SK-N-SH treated with all-trans-retinoic acid at 6 μM for 48 hours (cell line): ENCODE measurements around the gene PTPRN2.
"Not testable (repeated sequence)": the region's sequence is repeated elsewhere in the genome, so short reads cannot be mapped to it uniquely, and the experiment has no call there.

Source experiments
- ATAC-seq: fragments of 200-7000 bp; cut with Tn5 transposase; 3 replicates; pipeline ENCODE4 v1.9.1; 2020; ENCODE audit warnings: mild to moderate bottlenecking, moderate library complexity
- ARNTL ChIP-seq: fragments of 450-650 bp; formaldehyde crosslinking; IDR thresholded peaks from 2 replicates; pipeline ENCODE4 v1.5.0; 2020; ENCODE audit warnings: low read depth, mild to moderate bottlenecking, moderate library complexity, borderline replicate concordance
- BACH2 ChIP-seq: fragments of 250-450 bp; sonication (Bioruptor Pico); IDR thresholded peaks from 2 replicates; pipeline ENCODE4 v1.9.0; 2021; ENCODE audit warnings: mild to moderate bottlenecking, borderline replicate concordance
- CSDC2 ChIP-seq: fragments of 250-450 bp; sonication (Bioruptor Pico); IDR thresholded peaks from 2 replicates; pipeline ENCODE4 v1.5.0; 2020; ENCODE audit warnings: mild to moderate bottlenecking, moderate library complexity
- CSRNP3 ChIP-seq: fragments of 250-450 bp; sonication (Bioruptor Pico); IDR thresholded peaks from 2 replicates; pipeline ENCODE4 v1.5.1; 2021; ENCODE audit warnings: mild to moderate bottlenecking, moderate library complexity
- ESRRG ChIP-seq: fragments of 250-450 bp; sonication (Bioruptor Pico); IDR thresholded peaks from 2 replicates; pipeline ENCODE4 v1.6.1; 2021; ENCODE audit warnings: mild to moderate bottlenecking
- GLIS3 ChIP-seq: fragments of 250-450 bp; sonication (Bioruptor Pico); IDR thresholded peaks from 2 replicates; pipeline ENCODE4 v1.5.0; 2020; ENCODE audit warnings: mild to moderate bottlenecking, moderate library complexity
- ISL1 ChIP-seq: fragments of 250-450 bp; sonication (Bioruptor Pico); IDR thresholded peaks from 2 replicates; pipeline ENCODE4 v2.1.2; 2022; ENCODE audit warnings: mild to moderate bottlenecking, moderate library complexity
- OSR1 ChIP-seq: fragments of 250-450 bp; sonication (Bioruptor Pico); IDR thresholded peaks from 2 replicates; pipeline ENCODE4 v1.8.0; 2022; ENCODE audit warnings: moderate library complexity, mild to moderate bottlenecking, inconsistent platforms
- POU6F1 ChIP-seq: fragments of 250-450 bp; sonication (Bioruptor Pico); IDR thresholded peaks from 2 replicates; pipeline ENCODE4 v1.8.0; 2021; ENCODE audit warnings: low read depth, mild to moderate bottlenecking, moderate library complexity, borderline replicate concordance
- PPARA ChIP-seq: fragments of 250-450 bp; sonication (Bioruptor Pico); IDR thresholded peaks from 2 replicates; pipeline ENCODE4 v1.5.0; 2020; ENCODE audit warnings: mild to moderate bottlenecking, borderline replicate concordance
- RARB ChIP-seq: fragments of 250-450 bp; sonication (Bioruptor Pico); IDR thresholded peaks from 2 replicates; pipeline ENCODE4 v1.8.0; 2021; ENCODE audit warnings: mild to moderate bottlenecking, moderate library complexity
- SNAI2 ChIP-seq: fragments of 250-450 bp; sonication (Bioruptor Pico); IDR thresholded peaks from 2 replicates; pipeline ENCODE4 v1.5.0; 2020; ENCODE audit warnings: mild to moderate bottlenecking, moderate library complexity
- TCF4 ChIP-seq: fragments of 250-450 bp; sonication (Bioruptor Pico); IDR thresholded peaks from 2 replicates; pipeline ENCODE4 v1.8.0; 2021; ENCODE audit warnings: mild to moderate bottlenecking, moderate library complexity, borderline replicate concordance
- TOX ChIP-seq: fragments of 250-450 bp; sonication (Bioruptor Pico); IDR thresholded peaks from 2 replicates; pipeline ENCODE4 v1.8.0; 2021; ENCODE audit warnings: mild to moderate bottlenecking, moderate library complexity, borderline replicate concordance
- TSHZ2 ChIP-seq: fragments of 250-450 bp; sonication (Bioruptor Pico); IDR thresholded peaks from 2 replicates; pipeline ENCODE4 v1.5.0; 2020; ENCODE audit warnings: mild to moderate bottlenecking, moderate library complexity
- ZC3H10 ChIP-seq: fragments of 250-450 bp; sonication (Bioruptor Pico); IDR thresholded peaks from 2 replicates; pipeline ENCODE4 v1.5.1; 2021; ENCODE audit warnings: mild to moderate bottlenecking, moderate library complexity
- ZFP3 ChIP-seq: fragments of 250-450 bp; sonication (Bioruptor Pico); IDR thresholded peaks from 2 replicates; pipeline ENCODE4 v1.5.0; 2020; ENCODE audit warnings: mild to moderate bottlenecking, moderate library complexity
- ZNF565 ChIP-seq: fragments of 450-650 bp; formaldehyde crosslinking; conservative IDR thresholded peaks from 2 replicates; pipeline ENCODE4 v1.5.0; 2020; ENCODE audit warnings: low read depth, mild to moderate bottlenecking, moderate library complexity
- ZNF70 ChIP-seq: fragments of 450-650 bp; formaldehyde crosslinking; IDR thresholded peaks from 2 replicates; pipeline ENCODE4 v1.5.0; 2020; ENCODE audit warnings: mild to moderate bottlenecking, moderate library complexity
- ZNF8 ChIP-seq: fragments of 450-650 bp; formaldehyde crosslinking; IDR thresholded peaks from 2 replicates; pipeline ENCODE4 v1.5.0; 2020; ENCODE audit warnings: mild to moderate bottlenecking, moderate library complexity

PTPRN2 gene

GRCh38 chr7:158034571-158034970 is 553.1 kb downstream of the PTPRN2 start:
- TF ChIP-seq ESRRG (CRISPR knock-in tag): no peak
- TF ChIP-seq OSR1 (CRISPR knock-in tag): no peak
- no peak for TF ChIP-seq BACH2 (CRISPR knock-in tag)
- TF ChIP-seq POU6F1 (CRISPR knock-in tag): no peak
- TF ChIP-seq TOX: no peak
- TF ChIP-seq ISL1 (CRISPR knock-in tag): no peak
- TF ChIP-seq ZFP3: no peak
- TF ChIP-seq CSRNP3 (CRISPR knock-in tag): no peak
- no peak for TF ChIP-seq TCF4 (CRISPR knock-in tag)
- TF ChIP-seq ZC3H10 (CRISPR knock-in tag): no peak
- TF ChIP-seq GLIS3 (CRISPR knock-in tag): no peak
- no peak for TF ChIP-seq ZNF8 (CRISPR knock-in tag)
- TF ChIP-seq ZNF70 (CRISPR knock-in tag): no peak
- TF ChIP-seq TSHZ2 (CRISPR knock-in tag): no peak
- no peak for TF ChIP-seq ARNTL (CRISPR knock-in tag)
- TF ChIP-seq RARB: no peak
- no peak for TF ChIP-seq SNAI2 (CRISPR knock-in tag)
- TF ChIP-seq ZNF565 (CRISPR knock-in tag): no peak
- TF ChIP-seq CSDC2 (CRISPR knock-in tag): no peak
- ATAC-seq: no peak

- not testable (repeated sequence) for ATAC-seq
Measured at GRCh38 chr7:158033925-158034324, 553.7 kb downstream of the PTPRN2 start.

- TF ChIP-seq CSDC2 (CRISPR knock-in tag) (no peak), OSR1 (CRISPR knock-in tag) (no peak), TCF4 (CRISPR knock-in tag) (no peak), PPARA (no peak), ZFP3 (no peak), BACH2 (CRISPR knock-in tag) (no peak), CSRNP3 (CRISPR knock-in tag) (no peak), POU6F1 (CRISPR knock-in tag) (no peak), ZC3H10 (CRISPR knock-in tag) (no peak), ZNF8 (CRISPR knock-in tag) (no peak), ESRRG (CRISPR knock-in tag) (no peak)
- no peak for ATAC-seq
Measured at GRCh38 chr7:158033196-158033595, 554.4 kb downstream of the PTPRN2 start.
